PFSK-1 (cell line): Measurements from ENCODE around the gene STK31.

Source experiments
- POLR2AphosphoS5 ChIP-seq: IDR thresholded peaks from 2 replicates; pipeline ENCODE4 v1.6.1; 2012; ENCODE audit warnings: low read depth, mild to moderate bottlenecking, control low read depth, low read length, moderate library complexity
- REST ChIP-seq, 2 experiments: IDR thresholded peaks; 2 replicates each; pipeline versions ENCODE4 v1.6.1 to v1.8.0; 2011 to 2012; ENCODE audit warnings: low read depth in 2 of 2, low read length in 2 of 2, control low read depth in 1 of 2, inconsistent platforms in 1 of 2, mild to moderate bottlenecking in 1 of 2, moderate library complexity in 1 of 2; ENCODE audit not compliant: insufficient read depth in 1 of 2
- SIN3A ChIP-seq: IDR thresholded peaks from 2 replicates; pipeline ENCODE4 v1.6.1; 2012; ENCODE audit warnings: mild to moderate bottlenecking, low read length, moderate library complexity, borderline replicate concordance; ENCODE audit not compliant: insufficient read depth
- TAF1 ChIP-seq: IDR thresholded peaks from 2 replicates; pipeline ENCODE4 v1.6.1; 2012; ENCODE audit warnings: low read length, control low read depth, borderline replicate concordance; ENCODE audit not compliant: insufficient read depth

DNA sequence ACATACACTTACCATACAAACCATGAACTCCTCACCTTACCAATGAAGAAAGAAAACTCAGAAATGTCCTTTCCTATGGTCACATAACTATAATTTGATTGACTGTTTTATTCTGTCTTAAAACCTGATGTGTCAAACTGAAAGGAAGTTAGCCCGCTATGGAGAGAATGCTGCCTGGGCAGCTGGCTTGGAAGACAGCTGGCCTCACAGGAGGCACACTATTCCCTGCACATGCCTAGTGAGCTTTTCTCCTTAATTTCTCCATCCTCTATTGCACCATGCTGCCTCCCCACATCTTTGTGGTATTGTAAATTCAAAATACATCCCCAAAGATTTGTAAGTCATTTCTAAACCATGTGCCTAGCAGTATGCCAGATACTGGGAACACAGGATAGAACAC is 163.3 kb downstream of the STK31 start:
- TF ChIP-seq SIN3A (no peak), POLR2AphosphoS5 (no peak), REST (IDR thresholded peaks at IDR 0.05; ENCODE audit: insufficient read depth in 1 of 2, low read depth in 2 of 2, low read length in 2 of 2) (no peak), TAF1 (no peak)
